Stimulated activated naive CD8-positive, alpha-beta T cell treated with anti-CD3 and anti-CD28 coated beads, Interleukin-15, Interleukin-2, amounts not matched to agents 100 U/mL and 50 U/mL, for 24 hours (primary cell): Measurements from ENCODE around the gene ZNF670.

ENCODE experiments used
- ATAC-seq: fragments of 150-1000 bp; cut with Tn5 transposase; one replicate; pipeline ENCODE4 v1.10.0; 2021
- DNase-seq: peaks from one replicate; pipeline ENCODE4 v3.0.0; 2021

Gene ZNF670

GRCh38 chr1:247103859-247104591, 25.4 kb upstream of the ZNF670 start, which contains the start of gene ZNF669:
Gene ZNF669, minus strand, starts transcription at chr1:247104356. Its CDS starts 157 bp downstream, at chr1:247104199.
- DNase-seq (peak; percentile 95), ATAC-seq (peak; percentile 99)

GRCh38 chr1:247102381-247102780, 23.8 kb upstream of the ZNF670 start:
- ATAC-seq (no peak), DNase-seq (no peak)

GRCh38 chr1:247100676-247101279, 22.2 kb upstream of the ZNF670 start:
- DNase-seq (no peak), ATAC-seq (no peak)

GRCh38 chr1:247096958-247097357, 18.3 kb upstream of the ZNF670 start:
- no peak for ATAC-seq
- no peak for DNase-seq

- no peak for DNase-seq
- ATAC-seq: no peak
Measured at GRCh38 chr1:247096544-247096943, 17.9 kb upstream of the ZNF670 start.

GRCh38 chr1:247096112-247096511, 17.5 kb upstream of the ZNF670 start:
- ATAC-seq: no peak
- no peak for DNase-seq

- DNase-seq: no peak
- ATAC-seq: no peak
Measured at GRCh38 chr1:247090455-247090854, 11.8 kb upstream of the ZNF670 start.

- DNase-seq (no peak), ATAC-seq (no peak)
Measured at GRCh38 chr1:247089616-247090375, 11.2 kb upstream of the ZNF670 start.

GRCh38 chr1:247088967-247089366, 10.4 kb upstream of the ZNF670 start:
- ATAC-seq (no peak), DNase-seq (no peak)

GRCh38 chr1:247087256-247087655, 8.6 kb upstream of the ZNF670 start:
- no peak for ATAC-seq
- DNase-seq: no peak

- DNase-seq: no peak
- no peak for ATAC-seq
Measured at GRCh38 chr1:247085310-247085709, 6.7 kb upstream of the ZNF670 start.

GRCh38 chr1:247084771-247085170, 6.2 kb upstream of the ZNF670 start:
- DNase-seq: no peak
- ATAC-seq: no peak

GRCh38 chr1:247079141-247079874, 697 bp upstream of the ZNF670 start:
- ATAC-seq: no peak
- peak; percentile 15 for DNase-seq

- DNase-seq (no peak), ATAC-seq (no peak)
Measured at GRCh38 chr1:247077876-247078257, 744 bp downstream of the ZNF670 start.

GRCh38 chr1:247077213-247077612, 1.4 kb downstream of the ZNF670 start:
- DNase-seq (no peak), ATAC-seq (no peak)

GRCh38 chr1:247070645-247071044, 8.0 kb downstream of the ZNF670 start:
- ATAC-seq: no peak
- DNase-seq: no peak

GRCh38 chr1:247064304-247064703, 14.3 kb downstream of the ZNF670 start:
- DNase-seq (no peak), ATAC-seq (no peak)

GRCh38 chr1:247060771-247061170, 17.8 kb downstream of the ZNF670 start:
- no peak for ATAC-seq
- no peak for DNase-seq

GRCh38 chr1:247056071-247056470, 22.5 kb downstream of the ZNF670 start:
- ATAC-seq: no peak
- DNase-seq: no peak

- DNase-seq: no peak
- ATAC-seq: no peak
Measured at GRCh38 chr1:247054992-247055415, 23.6 kb downstream of the ZNF670 start.

- ATAC-seq: no peak
- no peak for DNase-seq
Measured at GRCh38 chr1:247047702-247048101, 30.9 kb downstream of the ZNF670 start.

GRCh38 chr1:247047260-247047659, 31.4 kb downstream of the ZNF670 start:
- DNase-seq (no peak), ATAC-seq (no peak)
